ENCODE measurements around the gene RPS6KL1. TPM values are rescaled to one million over a fixed set of nuclear protein-coding genes. Genes with fewer than 3 reads are reported as not detected.

RPS6KL1 gene
- total RNA-seq, 1 donor from 2014 or later: 12.1 TPM

DNA sequence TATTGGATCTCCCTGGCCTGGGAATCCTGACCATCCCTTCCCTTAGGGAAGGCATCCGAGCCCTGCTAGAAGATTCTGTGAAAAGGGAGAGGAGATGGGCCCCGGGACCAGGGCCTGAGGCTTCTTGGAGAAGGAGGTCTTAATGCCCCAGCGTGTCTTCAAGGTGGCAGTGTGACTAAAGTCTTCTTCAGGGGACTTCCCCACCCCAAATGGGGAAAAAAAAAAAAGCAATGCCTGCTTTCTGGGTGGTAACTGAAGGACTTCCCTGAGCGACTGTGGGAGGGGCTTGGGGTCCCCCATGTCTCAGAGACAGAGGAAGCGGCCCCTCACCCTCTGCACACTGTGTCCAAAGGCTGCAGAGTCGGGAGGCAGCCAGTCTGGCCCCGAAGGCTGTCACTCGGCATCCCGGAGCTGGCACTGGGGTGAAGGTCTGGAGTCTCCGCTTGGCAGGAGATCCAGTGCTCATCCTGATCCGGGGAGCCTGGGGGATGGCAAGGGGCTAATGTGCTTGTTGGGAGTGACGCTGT is 40.2 kb upstream of the RPS6KL1 start:
- Histone ChIP-seq H3K9me3 (no peaks in the 10 kb centered on the region), H3K4me3 (no peak overlapping the region), H3K4me1 (no peaks in the 10 kb centered on the region), H3K27me3 (no peaks in the 10 kb centered on the region), H3K27ac (no peak overlapping the region), H3K36me3 (no peaks in the 10 kb centered on the region)
- DNase-seq (ENCODE audit: low spot score in 2 of 2): no peak
- intact Hi-C loops (cut with DNase I): no loop called here
- TF ChIP-seq, protein P1, sequence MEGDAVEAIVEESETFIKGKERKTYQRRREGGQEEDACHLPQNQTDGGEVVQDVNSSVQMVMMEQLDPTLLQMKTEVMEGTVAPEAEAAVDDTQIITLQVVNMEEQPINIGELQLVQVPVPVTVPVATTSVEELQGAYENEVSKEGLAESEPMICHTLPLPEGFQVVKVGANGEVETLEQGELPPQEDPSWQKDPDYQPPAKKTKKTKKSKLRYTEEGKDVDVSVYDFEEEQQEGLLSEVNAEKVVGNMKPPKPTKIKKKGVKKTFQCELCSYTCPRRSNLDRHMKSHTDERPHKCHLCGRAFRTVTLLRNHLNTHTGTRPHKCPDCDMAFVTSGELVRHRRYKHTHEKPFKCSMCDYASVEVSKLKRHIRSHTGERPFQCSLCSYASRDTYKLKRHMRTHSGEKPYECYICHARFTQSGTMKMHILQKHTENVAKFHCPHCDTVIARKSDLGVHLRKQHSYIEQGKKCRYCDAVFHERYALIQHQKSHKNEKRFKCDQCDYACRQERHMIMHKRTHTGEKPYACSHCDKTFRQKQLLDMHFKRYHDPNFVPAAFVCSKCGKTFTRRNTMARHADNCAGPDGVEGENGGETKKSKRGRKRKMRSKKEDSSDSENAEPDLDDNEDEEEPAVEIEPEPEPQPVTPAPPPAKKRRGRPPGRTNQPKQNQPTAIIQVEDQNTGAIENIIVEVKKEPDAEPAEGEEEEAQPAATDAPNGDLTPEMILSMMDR (IDR thresholded peaks at IDR 0.05): no peak

DNA sequence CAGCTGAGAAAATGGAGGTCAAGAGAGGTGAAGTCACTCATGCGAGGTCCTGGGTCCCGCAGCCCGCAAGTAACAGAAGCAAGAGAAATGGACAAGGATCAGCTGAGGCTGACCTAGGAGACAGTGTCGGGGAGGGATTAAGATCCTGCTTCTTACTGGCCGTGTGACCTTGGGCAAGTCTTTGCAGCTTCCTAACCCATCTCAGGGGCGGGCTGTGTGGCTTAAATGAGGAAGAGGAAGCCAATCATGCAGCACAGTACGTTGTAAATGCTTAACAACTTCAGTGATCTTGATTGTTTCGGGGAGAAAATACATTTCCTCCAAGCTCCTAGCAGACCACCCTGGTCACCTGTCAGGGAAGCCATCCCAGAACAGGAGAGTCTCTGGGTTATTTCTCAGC is 39.4 kb upstream of the RPS6KL1 start:
- Histone ChIP-seq H3K4me1 (no peaks in the 10 kb centered on the region), H3K4me3 (no peak overlapping the region), H3K36me3 (no peaks in the 10 kb centered on the region), H3K27ac (no peak overlapping the region), H3K27me3 (no peaks in the 10 kb centered on the region), H3K9me3 (no peaks in the 10 kb centered on the region)
- intact Hi-C loops (cut with DNase I): no loop called here
- DNase-seq (ENCODE audit: low spot score in 2 of 2): no peak
- TF ChIP-seq, protein P1 (IDR thresholded peaks at IDR 0.05): no peak

DNA sequence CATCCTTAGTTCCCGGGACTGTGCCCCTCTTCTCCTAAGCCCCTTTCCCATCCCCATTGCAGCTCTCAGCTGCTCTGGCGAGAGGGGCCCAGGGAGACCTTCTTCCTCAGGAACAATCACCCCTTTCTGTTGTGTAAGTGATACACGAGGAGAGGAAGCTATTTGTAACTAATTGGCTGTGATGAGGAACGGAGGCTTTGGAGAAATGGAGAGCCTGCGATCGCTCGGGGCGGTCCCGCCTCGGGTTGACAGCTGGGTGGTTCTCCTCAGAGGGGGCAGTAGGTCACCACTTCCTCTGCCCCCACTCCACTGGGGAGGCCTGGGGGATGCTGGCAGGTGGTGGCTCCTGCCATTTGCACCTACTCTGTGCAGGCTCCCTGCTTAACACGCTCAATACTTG is 39.0 kb upstream of the RPS6KL1 start:
- DNase-seq (ENCODE audit: low spot score in 2 of 2): no peak
- no peaks in the 10 kb centered on the region for H3K4me1 ChIP-seq
- H3K27me3 ChIP-seq: no peaks in the 10 kb centered on the region
- H3K36me3 ChIP-seq: no peaks in the 10 kb centered on the region
- no peak overlapping the region for H3K27ac ChIP-seq
- TF ChIP-seq, protein P1 (IDR thresholded peaks at IDR 0.05): no peak
- H3K9me3 ChIP-seq: no peaks in the 10 kb centered on the region
- intact Hi-C loops (cut with DNase I): no loop called here
- no peak overlapping the region for H3K4me3 ChIP-seq

DNA sequence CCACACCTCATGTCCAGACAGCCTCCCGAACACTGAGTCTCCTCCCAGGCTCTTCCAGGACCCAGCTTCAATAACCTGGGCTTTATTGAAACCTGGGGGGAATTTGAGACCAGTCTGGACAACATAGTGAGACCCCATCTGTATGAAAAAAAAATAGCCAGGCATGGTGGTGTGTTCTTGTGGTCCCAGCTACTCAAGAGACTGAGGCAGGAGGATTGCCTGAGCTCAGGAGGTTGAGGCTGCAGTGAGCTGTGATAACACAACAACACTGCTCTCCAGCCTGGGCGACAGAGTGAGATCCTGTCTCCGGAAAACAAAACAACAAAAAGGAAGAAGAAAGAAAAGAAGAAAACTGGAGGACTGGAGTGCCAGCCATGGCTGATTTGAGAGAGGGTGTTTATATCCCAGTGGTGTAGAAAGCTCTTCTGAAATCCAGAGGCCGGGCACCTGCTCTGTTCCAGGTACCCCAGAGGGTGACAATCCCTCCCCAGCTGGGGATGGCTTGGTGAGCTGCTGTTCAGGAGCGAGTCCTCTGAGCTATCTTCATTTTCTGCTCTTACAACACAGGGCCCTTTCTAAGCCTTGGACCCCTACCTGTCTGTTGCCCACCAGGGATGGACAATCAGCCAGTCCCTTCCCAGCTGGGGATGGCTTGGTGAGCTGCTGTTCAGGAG is 38.3 kb upstream of the RPS6KL1 start:
- H3K4me3 ChIP-seq: no peak overlapping the region
- no peaks in the 10 kb centered on the region for H3K4me1 ChIP-seq
- no peaks in the 10 kb centered on the region for H3K36me3 ChIP-seq
- no peaks in the 10 kb centered on the region for H3K27me3 ChIP-seq
- no peak for DNase-seq (ENCODE audit: low spot score in 2 of 2)
- intact Hi-C loops (cut with DNase I): no loop called here
- TF ChIP-seq, protein P1 (IDR thresholded peaks at IDR 0.05): no peak
- no peak overlapping the region for H3K27ac ChIP-seq
- H3K9me3 ChIP-seq: no peaks in the 10 kb centered on the region

DNA sequence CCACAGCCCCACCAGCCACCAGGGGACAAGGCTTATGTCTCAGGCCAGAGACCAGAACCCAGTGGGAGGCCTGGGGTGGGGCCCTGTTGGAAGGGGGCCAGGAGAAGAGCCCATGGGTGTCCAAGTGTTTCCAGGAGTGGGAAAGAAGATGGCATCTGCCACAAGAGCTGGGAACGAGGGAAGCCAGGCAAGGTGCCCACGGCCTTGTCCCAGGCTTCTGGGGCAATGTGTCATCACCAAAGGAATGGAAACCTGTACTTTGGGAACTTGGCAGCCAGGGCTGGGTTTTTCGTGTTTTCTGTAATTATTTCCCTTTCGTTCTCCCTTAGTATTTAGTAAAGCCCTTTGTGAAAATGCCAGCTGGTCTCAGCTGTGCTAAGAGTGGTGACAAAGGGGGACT is 37.7 kb upstream of the RPS6KL1 start:
- DNase-seq (ENCODE audit: low spot score in 2 of 2): no peak
- TF ChIP-seq, protein P1 (IDR thresholded peaks at IDR 0.05): no peak
- H3K4me3 ChIP-seq: no peak overlapping the region
- no peaks in the 10 kb centered on the region for H3K36me3 ChIP-seq
- H3K4me1 ChIP-seq: no peaks in the 10 kb centered on the region
- H3K27me3 ChIP-seq: no peaks in the 10 kb centered on the region
- H3K27ac ChIP-seq: no peak overlapping the region
- intact Hi-C loops (cut with DNase I): no loop called here
- no peaks in the 10 kb centered on the region for H3K9me3 ChIP-seq

Measured in ascending aorta (tissue), 2 donors.